GM18870 (cell line): ENCODE results near the gene AFAP1L2.

Source experiments
- ATAC-seq: cut with Tn5 transposase; IDR thresholded peaks from one replicate; pipeline ENCODE4 v1.9.1; 2021; ENCODE audit warnings: moderate library complexity; ENCODE audit not compliant: unreplicated experiment

Gene AFAP1L2

GRCh38 chr10:114316744-114317143, 87.6 kb downstream of the AFAP1L2 start:
- ATAC-seq, result no peak

- no peak for ATAC-seq
Observed at GRCh38 chr10:114315566-114316420, 88.5 kb downstream of the AFAP1L2 start.

- no peak for ATAC-seq
Observed at GRCh38 chr10:114313866-114314265, 90.4 kb downstream of the AFAP1L2 start.

- no peak for ATAC-seq
Observed at GRCh38 chr10:114313139-114313538, 91.2 kb downstream of the AFAP1L2 start.

- no peak for ATAC-seq
Observed at GRCh38 chr10:114311496-114312209, 92.6 kb downstream of the AFAP1L2 start.

GRCh38 chr10:114311023-114311422, 93.3 kb downstream of the AFAP1L2 start:
- no peak for ATAC-seq

- ATAC-seq, result no peak
Observed at GRCh38 chr10:114310346-114310745, 94.0 kb downstream of the AFAP1L2 start.

- ATAC-seq, result no peak
Observed at GRCh38 chr10:114309364-114309651, 95.0 kb downstream of the AFAP1L2 start.

- no peak for ATAC-seq
Observed at GRCh38 chr10:114308531-114309363, 95.6 kb downstream of the AFAP1L2 start.

- no peak for ATAC-seq
Observed at GRCh38 chr10:114307731-114308130, 96.6 kb downstream of the AFAP1L2 start.

GRCh38 chr10:114306116-114306973, 98.0 kb downstream of the AFAP1L2 start:
- ATAC-seq, result no peak

- no peak for ATAC-seq
Observed at GRCh38 chr10:114305521-114305925, 98.8 kb downstream of the AFAP1L2 start.

- peak; percentile 39 for ATAC-seq
Observed at GRCh38 chr10:114304571-114305421, 99.5 kb downstream of the AFAP1L2 start.

GRCh38 chr10:114304017-114304570, 100.2 kb downstream of the AFAP1L2 start:
- ATAC-seq, result peak; percentile 87

GRCh38 chr10:114303556-114303955, 100.7 kb downstream of the AFAP1L2 start:
- no peak for ATAC-seq

GRCh38 chr10:114301951-114302710, 102.2 kb downstream of the AFAP1L2 start:
- ATAC-seq, result no peak

- ATAC-seq, result no peak
Observed at GRCh38 chr10:114301177-114301576, 103.1 kb downstream of the AFAP1L2 start.

- ATAC-seq, result no peak
Observed at GRCh38 chr10:114300036-114300645, 104.2 kb downstream of the AFAP1L2 start.
